Upper lobe of right lung (tissue), 1 donor: ENCODE results near the gene DHDH. TPM values are rescaled to one million over a fixed set of nuclear protein-coding genes. Genes with fewer than 3 reads are reported as not detected.
"Not testable (repeated sequence)": the region's sequence is repeated elsewhere in the genome, so short reads cannot be mapped to it uniquely, and the experiment has no call there.

ENCODE experiments used
- ATAC-seq: fragments of 200-7000 bp; cut with Tn5 transposase; one replicate; pipeline ENCODE4 v1.9.1; 2020; ENCODE audit warnings: mild to moderate bottlenecking, moderate library complexity
- DNase-seq: peaks from one replicate; pipeline ENCODE4 v3.0.0-alpha.2; 2020
- H3K27ac ChIP-seq: fragments of 200-600 bp; one replicate; pipeline ENCODE4 v1.8.0; 2022
- H3K27me3 ChIP-seq: fragments of 200-600 bp; one replicate; pipeline ENCODE4 v1.8.0; 2022; ENCODE audit warnings: mild to moderate bottlenecking
- H3K36me3 ChIP-seq: fragments of 200-600 bp; one replicate; pipeline ENCODE4 v1.8.0; 2022
- H3K4me1 ChIP-seq: fragments of 200-600 bp; one replicate; pipeline ENCODE4 v1.8.0; 2022
- H3K4me3 ChIP-seq: fragments of 200-600 bp; one replicate; pipeline ENCODE4 v1.8.0; 2022; ENCODE audit warnings: mild to moderate bottlenecking
- H3K9me3 ChIP-seq: fragments of 200-600 bp; one replicate; pipeline ENCODE4 v1.8.0; 2022
- CTCF ChIP-seq: fragments of 200-600 bp; IDR thresholded peaks from one replicate; pipeline ENCODE4 v1.8.0; 2022; ENCODE audit warnings: antibody characterized with exemption
- intact Hi-C: fragments of 100-400 bp; cut with DNase I; formaldehyde crosslinking; loops from one replicate; pipeline ENCODE4 v1.11.0; 2022
- total RNA-seq: library from RNA; stranded (reverse); fragmentation: NEBNext Ultra II Directional; extraction: Animal tissue kit (Norgen Biotek cat#: 25700); gene quantifications from one replicate; pipeline ENCODE4 v1.2.1, GENCODE V29; 2021
- donor health status: DM: no; HTN: yes; CAD: no; lungs with severe emphysema.

The DHDH gene
- total RNA-seq, 1 donor from 2014 or later: 3.0 TPM

- H3K36me3 ChIP-seq: peaks cover 90% of the 10 kb centered on the region
- no peak for ATAC-seq
Observed at GRCh38 chr19:48914181-48914580, 19.3 kb upstream of the DHDH start.

GRCh38 chr19:48915757-48916156 is 17.7 kb upstream of the DHDH start:
- DNase-seq (no peak), ATAC-seq (peak; percentile 68)
- Histone ChIP-seq H3K4me3 (no peak overlapping the region), H3K27me3 (no peaks in the 10 kb centered on the region), H3K36me3 (peaks cover 88% of the 10 kb centered on the region), H3K9me3 (no peaks in the 10 kb centered on the region), H3K4me1 (no peaks in the 10 kb centered on the region), H3K27ac (peak overlapping the region; percentile 26)
- intact Hi-C loops: no loop called here
- TF ChIP-seq CTCF: no peak

More at GRCh38 chr19:48914181-48914580, 19.3 kb upstream of the DHDH start:
- no peak overlapping the region for H3K4me3 ChIP-seq
- no peak overlapping the region for H3K27ac ChIP-seq
- H3K9me3 ChIP-seq: no peaks in the 10 kb centered on the region
- intact Hi-C loops: no loop called here
- H3K4me1 ChIP-seq: peaks cover 5% of the 10 kb centered on the region
- DNase-seq: no peak
- no peaks in the 10 kb centered on the region for H3K27me3 ChIP-seq
- TF ChIP-seq CTCF: no peak

GRCh38 chr19:48918071-48918470 is 15.4 kb upstream of the DHDH start:
- Histone ChIP-seq H3K9me3 (no peaks in the 10 kb centered on the region), H3K4me3 (no peak overlapping the region), H3K27ac (no peak overlapping the region), H3K27me3 (no peaks in the 10 kb centered on the region), H3K4me1 (no peaks in the 10 kb centered on the region), H3K36me3 (peaks cover 86% of the 10 kb centered on the region)
- no peak for TF ChIP-seq CTCF
- DNase-seq (no peak), ATAC-seq (no peak)
- intact Hi-C loops: no loop called here

- ATAC-seq (peak; percentile 21), DNase-seq (no peak)
- Histone ChIP-seq H3K27me3 (no peaks in the 10 kb centered on the region), H3K4me1 (no peaks in the 10 kb centered on the region), H3K36me3 (peaks cover 81% of the 10 kb centered on the region), H3K27ac (no peak overlapping the region), H3K4me3 (no peak overlapping the region), H3K9me3 (no peaks in the 10 kb centered on the region)
- no peak for TF ChIP-seq CTCF
- intact Hi-C loops: no loop called here
Observed at GRCh38 chr19:48918801-48919247, 14.7 kb upstream of the DHDH start.

- H3K4me3 ChIP-seq, H3K9me3 ChIP-seq, H3K27me3 ChIP-seq, intact Hi-C loops, H3K4me1 ChIP-seq, ATAC-seq, H3K27ac ChIP-seq, DNase-seq: not testable (repeated sequence)
- peaks cover 76% of the 10 kb centered on the region for H3K36me3 ChIP-seq
Observed at GRCh38 chr19:48919271-48919670, 14.2 kb upstream of the DHDH start.

- DNase-seq (no peak), ATAC-seq (no peak)
- no peaks in the 10 kb centered on the region for H3K9me3 ChIP-seq
- H3K36me3 ChIP-seq: peaks cover 59% of the 10 kb centered on the region
- H3K27ac ChIP-seq: no peak overlapping the region
- H3K4me1 ChIP-seq: no peaks in the 10 kb centered on the region
- no peaks in the 10 kb centered on the region for H3K27me3 ChIP-seq
- intact Hi-C loops: no loop called here
- no peak for TF ChIP-seq CTCF
- H3K4me3 ChIP-seq: no peak overlapping the region
Observed at GRCh38 chr19:48920949-48921348, 12.6 kb upstream of the DHDH start.
